PFSK-1 (cell line): ENCODE data around the gene USP30.

Experiments
- FOXP2 ChIP-seq: optimal IDR thresholded peaks from 2 replicates; pipeline ENCODE3; 2011; ENCODE audit warnings: borderline replicate concordance, control low read depth, inconsistent platforms; ENCODE audit not compliant: insufficient read depth; ENCODE audit errors: extremely low read length, extremely low read depth
- POLR2AphosphoS5 ChIP-seq: IDR thresholded peaks from 2 replicates; pipeline ENCODE4 v1.6.1; 2012; ENCODE audit warnings: low read depth, mild to moderate bottlenecking, control low read depth, low read length, moderate library complexity
- REST ChIP-seq, 2 experiments: IDR thresholded peaks; 2 replicates each; pipeline versions ENCODE4 v1.6.1 to v1.8.0; 2011 to 2012; ENCODE audit warnings: low read depth in 2 of 2, low read length in 2 of 2, control low read depth in 1 of 2, inconsistent platforms in 1 of 2, mild to moderate bottlenecking in 1 of 2, moderate library complexity in 1 of 2; ENCODE audit not compliant: insufficient read depth in 1 of 2
- SIN3A ChIP-seq: IDR thresholded peaks from 2 replicates; pipeline ENCODE4 v1.6.1; 2012; ENCODE audit warnings: mild to moderate bottlenecking, low read length, moderate library complexity, borderline replicate concordance; ENCODE audit not compliant: insufficient read depth
- TAF1 ChIP-seq: IDR thresholded peaks from 2 replicates; pipeline ENCODE4 v1.6.1; 2012; ENCODE audit warnings: low read length, control low read depth, borderline replicate concordance; ENCODE audit not compliant: insufficient read depth

GRCh38 chr12:109087250-109087649 is 34.9 kb downstream of the USP30 start:
- TF ChIP-seq TAF1 (no peak), POLR2AphosphoS5 (no peak), SIN3A (no peak), REST (IDR thresholded peaks at IDR 0.05; ENCODE audit: insufficient read depth in 1 of 2, low read depth in 2 of 2, low read length in 2 of 2) (no peak), FOXP2 (no peak)
